Trophoblast cell (in vitro differentiated cells and primary cell): Measurements from ENCODE around the gene C11orf42.

Source experiments
- DNase-seq, 2 donors: peaks; one replicate each; pipeline ENCODE4 v3.0.0-alpha.2; 2016
- H2AFZ ChIP-seq: 2 replicates; pipeline ENCODE4 v1.6.1; 2013; ENCODE audit warnings: low read length, moderate library complexity, mild to moderate bottlenecking; ENCODE audit not compliant: insufficient read depth, poor library complexity
- H2AK5ac ChIP-seq: 2 replicates; pipeline ENCODE4 v1.6.1; 2013; ENCODE audit warnings: mild to moderate bottlenecking, low read length
- H2BK120ac ChIP-seq: 2 replicates; pipeline ENCODE4 v1.6.1; 2013; ENCODE audit warnings: low read length, mild to moderate bottlenecking, moderate library complexity; ENCODE audit not compliant: insufficient read depth, poor library complexity
- H2BK12ac ChIP-seq: 2 replicates; pipeline ENCODE4 v1.6.1; 2013; ENCODE audit warnings: mild to moderate bottlenecking, low read length, moderate library complexity
- H2BK5ac ChIP-seq: 2 replicates; pipeline ENCODE4 v1.6.1; 2013; ENCODE audit warnings: low read length, low read depth, moderate library complexity, mild to moderate bottlenecking; ENCODE audit not compliant: poor library complexity
- H3K14ac ChIP-seq: 2 replicates; pipeline ENCODE4 v1.6.1; 2013; ENCODE audit warnings: mild to moderate bottlenecking, low read length
- H3K18ac ChIP-seq: 2 replicates; pipeline ENCODE4 v1.6.1; 2013; ENCODE audit warnings: mild to moderate bottlenecking, low read length
- H3K23ac ChIP-seq: 2 replicates; pipeline ENCODE4 v1.6.1; 2013; ENCODE audit warnings: low read length
- H3K27ac ChIP-seq: 2 replicates; pipeline ENCODE4 v1.5.1; 2013; ENCODE audit warnings: low read depth, mild to moderate bottlenecking, inconsistent platforms, low read length, moderate library complexity
- H3K27me3 ChIP-seq: 2 replicates; pipeline ENCODE4 v1.6.1; 2013; ENCODE audit warnings: inconsistent platforms, mild to moderate bottlenecking, low read length, moderate library complexity; ENCODE audit not compliant: insufficient read depth
- H3K36me3 ChIP-seq, 2 experiments: 1 replicate in 1 of 2; 2 replicates in 1 of 2; pipeline ENCODE4 v1.6.1; 2013; ENCODE audit warnings: low read length in 2 of 2, mild to moderate bottlenecking in 2 of 2, moderate library complexity in 1 of 2; ENCODE audit not compliant: insufficient read depth in 2 of 2, control insufficient read depth in 1 of 2
- H3K4ac ChIP-seq: 2 replicates; pipeline ENCODE4 v1.6.1; 2013; ENCODE audit warnings: low read depth, mild to moderate bottlenecking, low read length, moderate library complexity
- H3K4me1 ChIP-seq, 2 experiments: 1 replicate in 1 of 2; 2 replicates in 1 of 2; pipeline ENCODE4 v1.6.1; 2013; ENCODE audit warnings: low read length in 2 of 2, mild to moderate bottlenecking in 2 of 2, moderate library complexity in 1 of 2; ENCODE audit not compliant: insufficient read depth in 2 of 2, control insufficient read depth in 1 of 2
- H3K4me2 ChIP-seq: 2 replicates; pipeline ENCODE4 v1.6.1; 2013; ENCODE audit warnings: inconsistent platforms, mild to moderate bottlenecking, low read length, moderate library complexity
- H3K4me3 ChIP-seq: 2 replicates; pipeline ENCODE4 v1.5.1; 2013; ENCODE audit warnings: mild to moderate bottlenecking, low read depth, low read length, inconsistent platforms
- H3K79me1 ChIP-seq: one replicate; pipeline ENCODE4 v1.6.1; 2013; ENCODE audit warnings: low read length
- H3K79me2 ChIP-seq: 2 replicates; pipeline ENCODE4 v1.6.1; 2013; ENCODE audit warnings: low read length, mild to moderate bottlenecking; ENCODE audit not compliant: control insufficient read depth, insufficient read depth, poor library complexity
- H3K9ac ChIP-seq: 2 replicates; pipeline ENCODE4 v1.6.1; 2013; ENCODE audit warnings: mild to moderate bottlenecking, low read length
- H3K9me3 ChIP-seq: 2 replicates; pipeline ENCODE4 v1.6.1; 2013; ENCODE audit warnings: low read depth, mild to moderate bottlenecking, control low read depth, inconsistent platforms, low read length; ENCODE audit not compliant: insufficient read depth
- H4K12ac ChIP-seq: 2 replicates; pipeline ENCODE4 v1.6.1; 2013; ENCODE audit warnings: low read depth, mild to moderate bottlenecking, low read length, moderate library complexity
- H4K8ac ChIP-seq: 2 replicates; pipeline ENCODE4 v1.6.1; 2013; ENCODE audit warnings: low read depth, mild to moderate bottlenecking, low read length, moderate library complexity
- H4K91ac ChIP-seq: one replicate; pipeline ENCODE4 v1.6.1; 2013; ENCODE audit warnings: low read depth, mild to moderate bottlenecking, low read length, moderate library complexity
- whole genome bisulfite sequencing: extraction: QIAGEN DNeasy Blood & Tissue Kit; methylation state at CpG from one replicate; pipeline ENCODE4 v1.1.7; 2013; ENCODE audit warnings: missing lambda C conversion rate; ENCODE audit not compliant: insufficient read length, insufficient coverage; ENCODE audit errors: extremely low coverage; 5-methylcytosine and 5-hydroxymethylcytosine counted together

The C11orf42 gene

DNA sequence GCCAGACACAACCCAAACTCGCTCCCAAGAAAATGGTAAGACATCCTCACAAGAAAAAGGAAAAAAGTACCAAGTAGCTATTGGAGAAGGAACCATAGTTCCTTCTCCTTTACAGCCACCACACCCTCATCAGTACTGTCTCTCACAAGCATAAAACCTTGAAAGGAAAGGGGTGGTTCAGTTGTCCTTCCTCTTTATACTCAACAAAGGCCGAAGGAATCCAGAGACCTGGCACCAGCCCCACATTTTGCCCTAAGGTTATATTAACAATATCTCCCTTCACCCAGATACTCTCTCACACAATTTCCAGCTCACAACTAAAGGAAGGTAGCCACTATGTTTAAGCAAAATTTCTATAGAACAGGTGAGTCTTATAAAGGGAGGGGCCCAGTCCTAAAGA, 20.5 kb downstream of the C11orf42 start:
- DNase-seq: no peak
- peaks cover 20 to 24% of the 10 kb centered on the region in 2 experiments for H3K36me3 ChIP-seq

DNA sequence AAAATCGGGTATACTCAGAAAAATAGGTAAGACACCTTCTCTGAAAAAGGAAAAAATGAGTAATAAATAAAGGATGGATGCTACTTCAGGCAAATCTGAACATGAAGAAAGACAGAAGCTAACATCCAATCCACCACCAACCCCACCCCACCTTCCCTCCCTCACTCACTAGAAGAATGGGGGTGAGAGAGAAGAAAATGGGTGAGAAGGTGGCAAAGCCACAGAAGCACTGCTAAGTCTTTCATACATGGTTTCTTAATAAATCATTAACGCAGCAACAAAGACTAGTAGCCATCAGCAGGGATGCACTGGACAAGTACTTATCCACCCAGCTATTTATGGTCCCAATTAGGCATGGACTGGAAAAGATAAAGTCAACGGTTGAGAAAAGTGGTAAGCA, 23.2 kb downstream of the C11orf42 start:
- H2BK120ac ChIP-seq: no peak overlapping the region
- H3K79me1 ChIP-seq: no peaks in the 10 kb centered on the region
- H2BK12ac ChIP-seq: no peak overlapping the region
- no peak overlapping the region for H3K4me3 ChIP-seq
- no peak overlapping the region for H3K4me2 ChIP-seq
- no peaks in the 10 kb centered on the region for H3K79me2 ChIP-seq
- no peak overlapping the region for H4K91ac ChIP-seq
- H3K36me3 ChIP-seq: peaks cover 9% of the 10 kb centered on the region in 2 experiments
- no peak for DNase-seq
- H3K27ac ChIP-seq: no peak overlapping the region
- H3K14ac ChIP-seq: no peak overlapping the region
- no CpG with 5 or more reads among the region's 3 CpGs for WGBS
- H2AFZ ChIP-seq: no peak overlapping the region
- no peak overlapping the region for H4K12ac ChIP-seq
- no peak overlapping the region for H3K18ac ChIP-seq
- H2AK5ac ChIP-seq: no peak overlapping the region
- H4K8ac ChIP-seq: no peak overlapping the region
- no peak overlapping the region for H3K23ac ChIP-seq
- peaks cover 2 to 4% of the 10 kb centered on the region in 2 experiments for H3K4me1 ChIP-seq
- no peak overlapping the region for H3K9ac ChIP-seq
- H3K4ac ChIP-seq: no peak overlapping the region
- H3K9me3 ChIP-seq: no peaks in the 10 kb centered on the region
- no peaks in the 10 kb centered on the region for H3K27me3 ChIP-seq
- no peak overlapping the region for H2BK5ac ChIP-seq

More for the DNA sequence above, 20.5 kb downstream of the C11orf42 start:
- no CpG with 5 or more reads among the region's 2 CpGs for WGBS
- Histone ChIP-seq H3K18ac (no peak overlapping the region), H2BK120ac (no peak overlapping the region), H3K9ac (no peak overlapping the region), H3K4me3 (no peak overlapping the region), H4K12ac (no peak overlapping the region), H3K4me2 (no peak overlapping the region), H3K14ac (no peak overlapping the region), H2AK5ac (no peak overlapping the region), H2BK12ac (no peak overlapping the region), H3K79me1 (no peaks in the 10 kb centered on the region), H4K8ac (no peak overlapping the region), H3K79me2 (no peaks in the 10 kb centered on the region), H4K91ac (no peak overlapping the region), H2BK5ac (no peak overlapping the region), H3K4me1 (peaks cover 2 to 4% of the 10 kb centered on the region in 2 experiments), H3K9me3 (no peaks in the 10 kb centered on the region), H2AFZ (no peak overlapping the region), H3K27ac (no peak overlapping the region), H3K27me3 (no peaks in the 10 kb centered on the region), H3K23ac (no peak overlapping the region), H3K4ac (no peak overlapping the region)

DNA sequence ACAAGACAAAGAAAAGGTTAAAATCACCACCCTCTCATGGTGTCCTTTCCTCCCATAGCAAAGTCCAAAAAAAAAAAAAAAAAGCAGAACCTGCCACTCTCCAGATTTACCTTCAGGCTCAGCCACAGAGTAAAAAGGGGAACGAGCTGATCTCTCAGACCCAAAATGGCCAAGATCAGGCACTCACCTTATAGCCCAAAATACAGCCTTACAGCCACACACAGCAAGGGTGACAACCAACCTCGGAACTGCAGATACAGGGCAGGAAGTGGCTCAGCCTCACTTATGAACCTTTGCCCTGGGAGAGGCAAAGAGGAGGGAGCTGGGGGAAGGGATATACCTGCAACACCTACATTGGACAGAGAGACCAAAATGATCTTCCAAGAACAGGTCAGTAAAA, 24.6 kb downstream of the C11orf42 start:
- H3K79me1 ChIP-seq: peaks cover 3% of the 10 kb centered on the region
- H3K4me2 ChIP-seq: no peak overlapping the region
- H2AK5ac ChIP-seq: no peak overlapping the region
- H3K14ac ChIP-seq: no peak overlapping the region
- H3K27ac ChIP-seq: no peak overlapping the region
- H3K23ac ChIP-seq: no peak overlapping the region
- DNase-seq: no peak
- H3K18ac ChIP-seq: no peak overlapping the region
- no CpG with 5 or more reads among the region's 2 CpGs for WGBS
- H2BK120ac ChIP-seq: no peak overlapping the region
- peaks cover 5% of the 10 kb centered on the region for H3K79me2 ChIP-seq
- no peak overlapping the region for H2AFZ ChIP-seq
- no peak overlapping the region for H4K12ac ChIP-seq
- H3K27me3 ChIP-seq: no peaks in the 10 kb centered on the region
- peak overlapping the region; percentile 13 for H3K4ac ChIP-seq
- no peak overlapping the region for H4K8ac ChIP-seq
- no peak overlapping the region for H3K9ac ChIP-seq
- peaks cover 6 to 8% of the 10 kb centered on the region in 2 experiments for H3K4me1 ChIP-seq
- no peak overlapping the region for H3K4me3 ChIP-seq
- H2BK12ac ChIP-seq: no peak overlapping the region
- no peaks in the 10 kb centered on the region for H3K9me3 ChIP-seq
- no peak overlapping the region for H2BK5ac ChIP-seq
- H3K36me3 ChIP-seq: no peaks in the 10 kb centered on the region
- no peak overlapping the region for H4K91ac ChIP-seq

DNA sequence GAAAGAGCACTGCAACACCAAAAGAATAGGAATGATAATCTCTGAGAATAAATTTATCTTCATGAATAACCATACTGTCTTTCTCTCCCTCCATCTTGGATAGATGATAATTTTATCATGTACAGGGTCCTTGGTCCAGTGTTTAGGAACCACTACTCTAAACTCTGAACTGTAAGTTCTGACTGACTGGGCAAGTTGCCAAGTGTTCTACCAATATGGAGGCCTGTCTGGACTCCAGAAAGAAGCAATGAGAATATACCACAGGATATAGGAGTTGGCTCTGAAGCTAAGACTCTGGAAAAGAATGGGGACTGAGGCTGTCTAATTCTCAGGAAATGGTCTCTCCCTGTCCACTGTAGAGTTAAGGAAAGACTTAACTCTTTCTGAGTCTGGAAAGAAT, 27.5 kb downstream of the C11orf42 start:
- no peak overlapping the region for H3K23ac ChIP-seq
- no peak overlapping the region for H3K14ac ChIP-seq
- no peak overlapping the region for H3K18ac ChIP-seq
- H3K4ac ChIP-seq: peak overlapping the region; percentile 28
- H3K27ac ChIP-seq: no peak overlapping the region
- no peak overlapping the region for H4K91ac ChIP-seq
- H3K36me3 ChIP-seq: no peaks in the 10 kb centered on the region
- H2BK120ac ChIP-seq: no peak overlapping the region
- no peak overlapping the region for H2AK5ac ChIP-seq
- peaks cover 5% of the 10 kb centered on the region for H3K79me2 ChIP-seq
- no peaks in the 10 kb centered on the region for H3K27me3 ChIP-seq
- H2BK12ac ChIP-seq: no peak overlapping the region
- H2AFZ ChIP-seq: no peak overlapping the region
- no peak for DNase-seq
- peaks cover 6 to 8% of the 10 kb centered on the region in 2 experiments for H3K4me1 ChIP-seq
- peaks cover 7% of the 10 kb centered on the region for H3K79me1 ChIP-seq
- no peaks in the 10 kb centered on the region for H3K9me3 ChIP-seq
- no peak overlapping the region for H3K9ac ChIP-seq
- H3K4me2 ChIP-seq: no peak overlapping the region
- H4K8ac ChIP-seq: no peak overlapping the region
- no peak overlapping the region for H2BK5ac ChIP-seq
- H4K12ac ChIP-seq: no peak overlapping the region
- H3K4me3 ChIP-seq: no peak overlapping the region
